ENCODE results near the gene TM6SF1.
"Not testable (repeated sequence)": the region's sequence is repeated elsewhere in the genome, so short reads cannot be mapped to it uniquely, and the experiment has no call there.

Gene TM6SF1

DNA sequence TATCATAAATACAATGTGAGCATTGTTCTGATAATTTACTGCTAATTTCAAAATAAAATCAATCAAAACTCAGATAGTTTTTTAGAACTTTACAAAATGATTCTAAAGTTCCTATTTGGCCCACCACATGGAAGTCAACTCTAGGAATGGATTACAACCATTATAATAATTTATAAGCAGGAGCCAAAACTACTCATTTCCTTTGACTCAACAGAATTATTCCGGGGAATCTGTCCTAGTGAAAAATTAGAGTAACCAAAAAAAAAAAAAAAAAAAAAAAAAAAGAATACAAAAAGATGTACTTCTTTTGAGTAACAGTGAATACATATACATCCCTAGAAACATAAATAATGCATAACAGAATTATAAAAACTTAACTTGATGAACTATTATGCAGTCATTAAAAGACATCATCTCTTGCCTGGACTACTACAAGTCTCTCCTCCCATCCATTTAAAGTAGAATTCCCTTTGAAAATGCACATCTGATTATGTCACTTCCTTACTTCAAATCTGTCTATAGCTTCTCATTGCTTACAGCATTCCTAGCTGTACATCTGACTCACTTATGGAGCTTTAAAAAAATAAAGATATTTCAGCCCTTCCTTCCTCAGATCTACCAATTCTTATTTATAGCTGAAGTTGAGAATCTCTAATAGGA, 56.8 kb downstream of the TM6SF1 start:
- DNase-seq (ENCODE audit: low read depth) = peak; percentile 5
- no peak for TF ChIP-seq CTCF (conservative IDR thresholded peaks at IDR 0.05; ENCODE audit: low read length)
- no peak overlapping the region for H3K4me3 ChIP-seq (ENCODE audit: low read length)

- DNase-seq (ENCODE audit: low read depth) = no peak
- TF ChIP-seq CTCF (conservative IDR thresholded peaks at IDR 0.05; ENCODE audit: low read length) = no peak
- H3K4me3 ChIP-seq (ENCODE audit: low read length) = no peak overlapping the region
Measured at GRCh38 chr15:83164771-83165404, 57.4 kb downstream of the TM6SF1 start.

- no peak overlapping the region for H3K4me3 ChIP-seq (ENCODE audit: low read length)
- TF ChIP-seq CTCF (conservative IDR thresholded peaks at IDR 0.05; ENCODE audit: low read length) = no peak
Measured at GRCh38 chr15:83166218-83166617, 58.8 kb downstream of the TM6SF1 start.

GRCh38 chr15:83166830-83167229, 59.4 kb downstream of the TM6SF1 start:
- no peak for DNase-seq (ENCODE audit: low read depth)
- no peak for TF ChIP-seq CTCF (conservative IDR thresholded peaks at IDR 0.05; ENCODE audit: low read length)

More at GRCh38 chr15:83166218-83166617, 58.8 kb downstream of the TM6SF1 start:
- DNase-seq (ENCODE audit: low read depth) = no peak

GRCh38 chr15:83169576-83169975, 62.1 kb downstream of the TM6SF1 start:
- not testable (repeated sequence) for DNase-seq (ENCODE audit: low read depth); H3K4me3 ChIP-seq (ENCODE audit: low read length)

More at GRCh38 chr15:83166830-83167229, 59.4 kb downstream of the TM6SF1 start:
- no peak overlapping the region for H3K4me3 ChIP-seq (ENCODE audit: low read length)

DNA sequence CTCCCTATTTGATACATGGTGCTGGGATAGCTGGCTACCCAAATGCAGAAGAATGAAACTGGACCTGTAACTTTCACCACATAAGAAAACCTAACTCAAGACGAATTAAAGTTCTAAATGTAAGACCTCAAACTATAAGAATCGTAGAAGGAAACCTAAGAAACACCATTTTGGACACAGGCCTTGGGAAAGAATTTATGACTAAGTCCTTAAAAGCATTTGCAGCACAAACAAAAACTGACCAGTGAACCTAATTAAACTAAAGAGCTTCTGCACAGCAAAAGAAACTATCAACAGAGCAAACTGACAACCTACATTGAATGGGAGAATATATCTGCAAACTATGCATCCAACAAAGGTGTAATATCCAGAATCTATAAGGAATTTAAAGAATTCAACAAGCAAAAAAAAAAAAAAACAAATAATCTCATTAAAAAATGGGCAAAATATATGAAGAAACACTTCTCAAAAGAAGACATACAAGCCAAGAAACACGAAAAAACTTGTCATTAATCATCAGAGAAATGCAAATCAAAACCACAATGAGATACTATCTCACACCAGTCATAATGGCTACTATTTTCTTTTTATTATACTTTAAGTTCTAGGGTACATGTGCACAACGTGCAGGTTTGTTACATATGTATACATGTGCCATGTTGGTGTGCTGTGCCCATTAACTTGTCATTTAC, 63.2 kb downstream of the TM6SF1 start:
- peak; percentile 24 for DNase-seq (ENCODE audit: low read depth)
- no peak overlapping the region for H3K4me3 ChIP-seq (ENCODE audit: low read length)
- TF ChIP-seq CTCF (conservative IDR thresholded peaks at IDR 0.05; ENCODE audit: low read length) = no peak

DNA sequence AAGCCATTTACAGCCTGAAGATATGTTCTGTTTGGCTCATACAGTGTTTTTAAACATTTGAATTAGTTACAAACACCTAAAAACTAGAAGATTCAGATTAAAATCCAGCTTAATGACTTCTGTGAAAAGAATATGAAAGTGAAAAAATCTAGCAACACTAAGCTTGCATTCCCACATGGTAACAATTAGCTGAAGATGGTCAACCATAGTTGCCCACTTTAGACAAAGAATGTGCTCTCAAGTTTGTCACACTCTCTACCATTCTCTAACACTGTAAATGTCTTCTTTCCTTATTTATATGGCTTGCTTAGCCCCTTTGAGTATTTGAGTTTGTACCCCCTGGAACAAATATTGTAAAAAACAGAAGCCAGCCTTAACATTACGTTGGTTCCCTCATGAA, 67.4 kb downstream of the TM6SF1 start:
- H3K4me3 ChIP-seq (ENCODE audit: low read length) = no peak overlapping the region
- peak; percentile 59 for DNase-seq (ENCODE audit: low read depth)
- no peak for TF ChIP-seq CTCF (conservative IDR thresholded peaks at IDR 0.05; ENCODE audit: low read length)
